Mesenchymal stem cell (in vitro differentiated cells and primary cell): Measurements from ENCODE around the gene SAMD4A.

Experiments
- DNase-seq: peaks from one replicate; pipeline ENCODE4 v3.0.0-alpha.2; 2013
- H2AFZ ChIP-seq: one replicate; pipeline ENCODE4 v1.6.1; 2013; ENCODE audit warnings: low read depth, mild to moderate bottlenecking, control low read depth, inconsistent platforms, low read length, moderate library complexity
- H2AK5ac ChIP-seq: 2 replicates; pipeline ENCODE4 v1.6.1; 2013; ENCODE audit warnings: low read length, moderate library complexity, mild to moderate bottlenecking, inconsistent platforms; ENCODE audit not compliant: severe bottlenecking
- H2BK120ac ChIP-seq: one replicate; pipeline ENCODE4 v1.6.1; 2013; ENCODE audit warnings: low read depth, mild to moderate bottlenecking, inconsistent platforms, low read length, moderate library complexity
- H2BK12ac ChIP-seq, 2 experiments: one replicate each; pipeline ENCODE4 v1.6.1; 2013; ENCODE audit warnings: inconsistent platforms in 2 of 2, low read length in 2 of 2, mild to moderate bottlenecking in 2 of 2, moderate library complexity in 2 of 2, control low read depth in 1 of 2
- H2BK15ac ChIP-seq: one replicate; pipeline ENCODE4 v1.6.1; 2013; ENCODE audit warnings: mild to moderate bottlenecking, low read depth, inconsistent platforms; ENCODE audit not compliant: poor library complexity, severe bottlenecking
- H2BK5ac ChIP-seq: 2 replicates; pipeline ENCODE4 v1.6.1; 2013; ENCODE audit warnings: low read depth, mild to moderate bottlenecking, low read length, control low read depth, inconsistent platforms; ENCODE audit not compliant: poor library complexity, severe bottlenecking
- H3K14ac ChIP-seq, 2 experiments: one replicate each; pipeline ENCODE4 v1.6.1; 2013; ENCODE audit warnings: inconsistent platforms in 2 of 2, low read length in 2 of 2, control low read depth in 1 of 2, mild to moderate bottlenecking in 1 of 2, moderate library complexity in 1 of 2
- H3K18ac ChIP-seq, 2 experiments: one replicate each; pipeline ENCODE4 v1.6.1; 2013; ENCODE audit warnings: inconsistent platforms in 2 of 2, low read length in 2 of 2, control low read depth in 1 of 2, low read depth in 1 of 2, mild to moderate bottlenecking in 1 of 2
- H3K23ac ChIP-seq, 2 experiments: one replicate each; pipeline ENCODE4 v1.6.1; 2013; ENCODE audit warnings: inconsistent platforms in 2 of 2, low read length in 2 of 2, mild to moderate bottlenecking in 2 of 2, moderate library complexity in 2 of 2, control low read depth in 1 of 2
- H3K27ac ChIP-seq: 2 replicates; pipeline ENCODE4 v1.5.1; 2013; ENCODE audit warnings: mild to moderate bottlenecking, moderate library complexity, low read length, control low read depth, inconsistent platforms; ENCODE audit not compliant: poor library complexity, severe bottlenecking
- H3K27me3 ChIP-seq, 2 experiments: 2 replicates each; pipeline versions ENCODE4 v1.6.1 to v1.7.0; 2013; ENCODE audit warnings: low read length in 2 of 2, mild to moderate bottlenecking in 2 of 2, moderate library complexity in 2 of 2, control low read depth in 1 of 2, inconsistent platforms in 1 of 2; ENCODE audit not compliant: control insufficient read depth in 1 of 2, insufficient read depth in 1 of 2
- H3K36me3 ChIP-seq, 2 experiments: 2 replicates each; pipeline versions ENCODE4 v1.6.1 to v1.7.0; 2013; ENCODE audit warnings: low read length in 2 of 2, control low read depth in 1 of 2, inconsistent platforms in 1 of 2, low read depth in 1 of 2, mild to moderate bottlenecking in 1 of 2; ENCODE audit not compliant: insufficient read depth in 2 of 2, control insufficient read depth in 1 of 2
- H3K4ac ChIP-seq, 2 experiments: one replicate each; pipeline ENCODE4 v1.6.1; 2013; ENCODE audit warnings: inconsistent platforms in 2 of 2, low read length in 2 of 2, mild to moderate bottlenecking in 2 of 2, moderate library complexity in 2 of 2, control low read depth in 1 of 2, low read depth in 1 of 2
- H3K4me1 ChIP-seq: 2 replicates; pipeline ENCODE4 v1.6.1; 2013; ENCODE audit warnings: low read depth, low read length, control low read depth; ENCODE audit not compliant: control insufficient read depth, insufficient read depth
- H3K4me2 ChIP-seq: 2 replicates; pipeline ENCODE4 v1.6.1; 2013; ENCODE audit warnings: low read length, mild to moderate bottlenecking, inconsistent platforms; ENCODE audit not compliant: poor library complexity, severe bottlenecking
- H3K4me3 ChIP-seq, 2 experiments: 2 replicates each; pipeline versions ENCODE4 v1.5.1 to v1.7.0; 2013; ENCODE audit warnings: low read length in 2 of 2, mild to moderate bottlenecking in 2 of 2, control low read depth in 1 of 2, low read depth in 1 of 2; ENCODE audit not compliant: insufficient read depth in 1 of 2
- H3K79me1 ChIP-seq: replicated peaks from 2 replicates; pipeline ENCODE4 v1.6.1; 2013; ENCODE audit warnings: mild to moderate bottlenecking, control low read depth, low read length, inconsistent platforms; ENCODE audit not compliant: poor library complexity, severe bottlenecking
- H3K9ac ChIP-seq: 2 replicates; pipeline ENCODE4 v1.7.0; 2013; ENCODE audit warnings: mild to moderate bottlenecking, low read length, moderate library complexity
- H3K9me3 ChIP-seq: 2 replicates; pipeline ENCODE4 v1.7.0; 2013; ENCODE audit warnings: mild to moderate bottlenecking, low read length; ENCODE audit not compliant: control insufficient read depth
- H4K8ac ChIP-seq: one replicate; pipeline ENCODE4 v1.6.1; 2013; ENCODE audit warnings: inconsistent platforms, mild to moderate bottlenecking, low read length, moderate library complexity
- H4K91ac ChIP-seq: one replicate; pipeline ENCODE4 v1.6.1; 2013; ENCODE audit warnings: mild to moderate bottlenecking, low read length, inconsistent platforms
- WGBS: methylation state at CpG from one replicate; pipeline ENCODE4 v1.1.7; 2013; ENCODE audit warnings: mixed read lengths; 5-methylcytosine and 5-hydroxymethylcytosine counted together

The SAMD4A gene

GRCh38 chr14:54665946-54666345 lies 99.0 kb downstream of the SAMD4A start:
- H4K8ac ChIP-seq, result no peak overlapping the region
- H2BK12ac ChIP-seq, result no peak overlapping the region
- no peak overlapping the region for H3K18ac ChIP-seq
- 100% methylated on average over 1 of the region's 1 CpG for WGBS
- no peak overlapping the region for H3K9ac ChIP-seq
- H3K9me3 ChIP-seq, result no peaks in the 10 kb centered on the region
- no peak for DNase-seq
- H3K79me1 ChIP-seq, result peaks cover 32% of the 10 kb centered on the region
- H3K14ac ChIP-seq, result no peak overlapping the region
- H2BK120ac ChIP-seq, result no peak overlapping the region
- H2AK5ac ChIP-seq, result no peak overlapping the region
- H2BK5ac ChIP-seq, result no peak overlapping the region
- H3K4ac ChIP-seq, result no peak overlapping the region
- no peaks in the 10 kb centered on the region for H3K27me3 ChIP-seq
- H2AFZ ChIP-seq, result no peak overlapping the region
- H3K27ac ChIP-seq, result no peak overlapping the region
- H3K4me2 ChIP-seq, result no peak overlapping the region
- no peak overlapping the region for H4K91ac ChIP-seq
- H3K4me1 ChIP-seq, result peaks cover 15% of the 10 kb centered on the region
- no peak overlapping the region for H2BK15ac ChIP-seq
- H3K4me3 ChIP-seq, result no peak overlapping the region
- peaks cover 0 to 8% of the 10 kb centered on the region in 2 experiments for H3K36me3 ChIP-seq
- H3K23ac ChIP-seq, result no peak overlapping the region

- Histone ChIP-seq H4K91ac (no peak overlapping the region), H3K9me3 (no peaks in the 10 kb centered on the region), H2BK12ac (peak overlapping the region; percentile 9 to 39), H3K4ac (no peak overlapping the region), H2BK15ac (no peak overlapping the region), H3K18ac (no peak overlapping the region), H4K8ac (no peak overlapping the region), H3K27me3 (no peaks in the 10 kb centered on the region), H3K9ac (no peak overlapping the region), H3K36me3 (peaks cover 0 to 8% of the 10 kb centered on the region in 2 experiments), H3K4me3 (no peak overlapping the region), H2AK5ac (no peak overlapping the region), H3K4me2 (no peak overlapping the region), H3K14ac (no peak overlapping the region), H3K27ac (no peak overlapping the region), H2AFZ (no peak overlapping the region), H3K79me1 (peaks cover 36% of the 10 kb centered on the region), H2BK5ac (no peak overlapping the region), H2BK120ac (no peak overlapping the region), H3K23ac (peak overlapping the region in 1 of 2 experiments; percentile 34), H3K4me1 (peaks cover 19% of the 10 kb centered on the region)
- no peak for DNase-seq
- WGBS, result 79% methylated on average over 4 of the region's 4 CpGs
Measured at GRCh38 chr14:54667026-54667744, 100.3 kb downstream of the SAMD4A start.

- Histone ChIP-seq H3K9ac (no peak overlapping the region), H2BK15ac (no peak overlapping the region), H3K4me2 (no peak overlapping the region), H3K79me1 (peaks cover 35% of the 10 kb centered on the region), H3K36me3 (peaks cover 0 to 4% of the 10 kb centered on the region in 2 experiments), H3K23ac (peak overlapping the region in 1 of 2 experiments; percentile 93), H2BK5ac (no peak overlapping the region), H2AFZ (no peak overlapping the region), H3K4ac (peak overlapping the region in 1 of 2 experiments; percentile 73), H4K8ac (no peak overlapping the region), H2BK120ac (no peak overlapping the region), H2AK5ac (no peak overlapping the region), H3K14ac (peak overlapping the region in 1 of 2 experiments; percentile 26), H4K91ac (no peak overlapping the region), H2BK12ac (peak overlapping the region; percentile 18 to 31), H3K9me3 (no peaks in the 10 kb centered on the region), H3K27ac (no peak overlapping the region), H3K18ac (peak overlapping the region in 1 of 2 experiments; percentile 85), H3K4me3 (no peak overlapping the region), H3K27me3 (no peaks in the 10 kb centered on the region), H3K4me1 (peaks cover 15% of the 10 kb centered on the region)
- no peak for DNase-seq
- WGBS, result 97% methylated on average over 8 of the region's 8 CpGs
Measured at GRCh38 chr14:54667764-54668163, 100.8 kb downstream of the SAMD4A start.

DNA sequence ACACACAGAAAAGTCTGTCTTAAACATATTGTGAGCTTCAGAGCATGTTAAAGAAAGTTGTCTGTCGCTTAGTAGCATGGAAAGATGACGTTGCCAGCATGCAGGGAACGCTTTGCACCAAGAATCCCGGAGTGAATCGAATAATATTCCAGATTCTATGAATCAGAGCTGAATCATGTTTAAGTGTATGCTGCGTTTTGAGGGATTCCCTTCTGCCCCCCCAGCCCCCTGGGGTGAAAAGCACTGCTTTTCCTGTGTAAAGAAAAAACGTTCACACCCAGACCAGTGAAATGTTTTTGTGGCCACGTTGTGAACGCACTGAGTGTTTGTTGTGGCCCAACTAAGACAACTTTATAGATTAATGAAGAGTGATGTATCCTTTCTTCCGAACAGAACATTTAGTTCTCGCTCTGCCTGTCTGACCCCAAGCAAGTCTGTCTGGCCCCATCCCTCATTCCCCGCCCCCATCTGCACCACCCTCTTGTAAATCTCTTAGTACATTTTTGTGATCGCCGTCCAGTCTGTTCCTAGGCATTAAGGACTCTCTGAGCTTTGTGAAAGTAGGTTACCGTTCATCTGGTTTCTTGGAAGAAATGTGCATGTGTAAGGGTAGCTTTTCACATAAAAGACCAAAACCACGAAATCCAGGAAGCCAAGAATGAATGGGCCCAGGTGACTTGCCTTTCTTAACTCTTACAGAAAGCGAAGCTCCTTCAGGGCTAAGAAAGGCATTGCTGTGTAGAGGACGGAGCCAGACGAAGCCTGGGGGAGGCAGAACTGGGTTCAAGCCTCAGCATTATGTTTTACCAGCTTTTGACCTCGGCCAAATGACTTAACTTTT lies 103.0 kb downstream of the SAMD4A start:
- H3K27ac ChIP-seq, result peak overlapping the region; percentile 26
- H4K91ac ChIP-seq, result no peak overlapping the region
- H3K9ac ChIP-seq, result peak overlapping the region; percentile 27
- H3K27me3 ChIP-seq, result no peaks in the 10 kb centered on the region
- no peak overlapping the region for H3K4ac ChIP-seq
- H3K4me2 ChIP-seq, result peak overlapping the region; percentile 48
- H4K8ac ChIP-seq, result no peak overlapping the region
- no peak overlapping the region for H2BK15ac ChIP-seq
- H3K14ac ChIP-seq, result no peak overlapping the region
- peak overlapping the region in 1 of 2 experiments; percentile 72 for H3K18ac ChIP-seq
- H2BK5ac ChIP-seq, result peak overlapping the region; percentile 24
- DNase-seq, result peak; percentile 87
- H2BK12ac ChIP-seq, result no peak overlapping the region
- peaks cover 18% of the 10 kb centered on the region for H3K4me1 ChIP-seq
- H3K23ac ChIP-seq, result no peak overlapping the region
- H2BK120ac ChIP-seq, result no peak overlapping the region
- H2AK5ac ChIP-seq, result peak overlapping the region; percentile 70
- H3K79me1 ChIP-seq, result peaks cover 38% of the 10 kb centered on the region
- peak overlapping the region in 1 of 2 experiments; percentile 50 for H3K4me3 ChIP-seq
- H3K9me3 ChIP-seq, result no peaks in the 10 kb centered on the region
- WGBS, result 28% methylated on average over 16 of the region's 20 CpGs
- peaks cover 0 to 4% of the 10 kb centered on the region in 2 experiments for H3K36me3 ChIP-seq
- H2AFZ ChIP-seq, result no peak overlapping the region
